T-helper 2 cell treated with Interferon-gamma antibody and Interleukin-4, amounts not matched to agents 5 μg/mL and 100 μg/mL, for 36 hours (primary cell): ENCODE results near the gene MX1.
A peak's percentile ranks its signal among the peaks of the same experiment; 100 is the strongest.
"Not testable (repeated sequence)": the region's sequence is repeated elsewhere in the genome, so short reads cannot be mapped to it uniquely, and the experiment has no call there.

ENCODE experiments used
- DNase-seq: peaks from one replicate; pipeline ENCODE4 v3.0.0; 2021; ENCODE audit warnings: low spot score
- H3K27ac Mint-ChIP-seq: one replicate; pipeline ENCODE4 v1.8.0; 2021; ENCODE audit warnings: mild to moderate bottlenecking, mixed read lengths
- H3K27me3 Mint-ChIP-seq: one replicate; pipeline ENCODE4 v1.8.0; 2021; ENCODE audit warnings: low read depth, mixed read lengths
- H3K36me3 Mint-ChIP-seq: one replicate; pipeline ENCODE4 v1.8.0; 2021; ENCODE audit warnings: low read depth, mixed read lengths
- H3K4me1 Mint-ChIP-seq: one replicate; pipeline ENCODE4 v1.8.0; 2021; ENCODE audit warnings: low read depth, mixed read lengths
- H3K4me3 Mint-ChIP-seq: one replicate; pipeline ENCODE4 v1.8.0; 2022; ENCODE audit warnings: mild to moderate bottlenecking, moderate library complexity, mixed read lengths
- H3K9me3 Mint-ChIP-seq: one replicate; pipeline ENCODE4 v1.8.0; 2021; ENCODE audit warnings: mixed read lengths

MX1 gene

GRCh38 chr21:41418956-41419680 lies 6.9 kb upstream of the MX1 start:
- no peak overlapping the region for H3K4me3 Mint-ChIP-seq
- peaks cover 19% of the 10 kb centered on the region for H3K27me3 Mint-ChIP-seq
- H3K9me3 Mint-ChIP-seq: peaks cover 4% of the 10 kb centered on the region
- peaks cover 26% of the 10 kb centered on the region for H3K4me1 Mint-ChIP-seq
- H3K36me3 Mint-ChIP-seq: no peaks in the 10 kb centered on the region
- H3K27ac Mint-ChIP-seq: peak overlapping the region; percentile 27
- DNase-seq: no peak

- peak; percentile 24 for DNase-seq
- Mint-ChIP-seq H3K9me3 (peaks cover 4% of the 10 kb centered on the region), H3K27me3 (peaks cover 11% of the 10 kb centered on the region), H3K4me3 (peak overlapping the region; percentile 87), H3K27ac (peak overlapping the region; percentile 79), H3K36me3 (no peaks in the 10 kb centered on the region), H3K4me1 (peaks cover 36% of the 10 kb centered on the region)
These were observed 5.8 kb upstream of the MX1 start for GRCh38 chr21:41419921-41420862.

GRCh38 chr21:41420998-41421397 lies 5.0 kb upstream of the MX1 start:
- Mint-ChIP-seq H3K4me3 (peak overlapping the region; percentile 87), H3K27ac (peak overlapping the region; percentile 79), H3K4me1 (peaks cover 41% of the 10 kb centered on the region)
- not testable (repeated sequence) for H3K36me3 Mint-ChIP-seq, DNase-seq, H3K9me3 Mint-ChIP-seq, H3K27me3 Mint-ChIP-seq

- H3K36me3 Mint-ChIP-seq: peaks cover 8% of the 10 kb centered on the region
- no peaks in the 10 kb centered on the region for H3K9me3 Mint-ChIP-seq
- H3K4me3 Mint-ChIP-seq: no peak overlapping the region
- H3K27me3 Mint-ChIP-seq: no peaks in the 10 kb centered on the region
- peaks cover 47% of the 10 kb centered on the region for H3K4me1 Mint-ChIP-seq
- no peak for DNase-seq
- peak overlapping the region; percentile 2 for H3K27ac Mint-ChIP-seq
These were observed 3.3 kb upstream of the MX1 start for GRCh38 chr21:41422546-41423304.

- H3K27ac Mint-ChIP-seq: peak overlapping the region; percentile 98
- not testable (repeated sequence) for H3K27me3 Mint-ChIP-seq, H3K4me3 Mint-ChIP-seq, H3K9me3 Mint-ChIP-seq, DNase-seq
- peaks cover 52% of the 10 kb centered on the region for H3K4me1 Mint-ChIP-seq
- H3K36me3 Mint-ChIP-seq: peaks cover 13% of the 10 kb centered on the region
These were observed 2.8 kb upstream of the MX1 start for GRCh38 chr21:41423305-41423636.

- peak overlapping the region; percentile 98 for H3K27ac Mint-ChIP-seq
- peaks cover 62% of the 10 kb centered on the region for H3K4me1 Mint-ChIP-seq
- H3K4me3 Mint-ChIP-seq: peak overlapping the region; percentile 96
- peaks cover 29% of the 10 kb centered on the region for H3K36me3 Mint-ChIP-seq
- DNase-seq: no peak
- H3K9me3 Mint-ChIP-seq: no peaks in the 10 kb centered on the region
- H3K27me3 Mint-ChIP-seq: no peaks in the 10 kb centered on the region
These were observed 468 bp upstream of the MX1 start for GRCh38 chr21:41425588-41425953.

GRCh38 chr21:41426676-41427404 lies 801 bp downstream of the MX1 start:
- no peak for DNase-seq
- Mint-ChIP-seq H3K27ac (peak overlapping the region; percentile 98), H3K27me3 (no peaks in the 10 kb centered on the region), H3K4me3 (peak overlapping the region; percentile 96), H3K9me3 (no peaks in the 10 kb centered on the region), H3K4me1 (peaks cover 56% of the 10 kb centered on the region), H3K36me3 (peaks cover 38% of the 10 kb centered on the region)

GRCh38 chr21:41427556-41427955 lies 1.5 kb downstream of the MX1 start:
- H3K9me3 Mint-ChIP-seq: no peaks in the 10 kb centered on the region
- no peaks in the 10 kb centered on the region for H3K27me3 Mint-ChIP-seq
- peak overlapping the region; percentile 96 for H3K4me3 Mint-ChIP-seq
- peaks cover 45% of the 10 kb centered on the region for H3K36me3 Mint-ChIP-seq
- H3K27ac Mint-ChIP-seq: peak overlapping the region; percentile 82
- peaks cover 50% of the 10 kb centered on the region for H3K4me1 Mint-ChIP-seq
- DNase-seq: no peak

- Mint-ChIP-seq H3K4me1 (peaks cover 49% of the 10 kb centered on the region), H3K27me3 (no peaks in the 10 kb centered on the region), H3K27ac (peak overlapping the region; percentile 82), H3K9me3 (peaks cover 5% of the 10 kb centered on the region), H3K4me3 (peak overlapping the region; percentile 96), H3K36me3 (peaks cover 53% of the 10 kb centered on the region)
- DNase-seq: no peak
These were observed 2.3 kb downstream of the MX1 start for GRCh38 chr21:41428311-41428710.

GRCh38 chr21:41428847-41429246 lies 2.8 kb downstream of the MX1 start:
- DNase-seq: no peak
- Mint-ChIP-seq H3K4me3 (no peak overlapping the region), H3K36me3 (peaks cover 58% of the 10 kb centered on the region), H3K27ac (no peak overlapping the region), H3K27me3 (no peaks in the 10 kb centered on the region), H3K4me1 (peaks cover 44% of the 10 kb centered on the region), H3K9me3 (peaks cover 8% of the 10 kb centered on the region)

- no peak for DNase-seq
- H3K4me3 Mint-ChIP-seq: peak overlapping the region; percentile 15
- H3K36me3 Mint-ChIP-seq: peaks cover 63% of the 10 kb centered on the region
- H3K9me3 Mint-ChIP-seq: peaks cover 12% of the 10 kb centered on the region
- peaks cover 39% of the 10 kb centered on the region for H3K4me1 Mint-ChIP-seq
- peak overlapping the region; percentile 20 for H3K27ac Mint-ChIP-seq
- H3K27me3 Mint-ChIP-seq: no peaks in the 10 kb centered on the region
These were observed 3.3 kb downstream of the MX1 start for GRCh38 chr21:41429305-41429704.

GRCh38 chr21:41429925-41430491 lies 4.0 kb downstream of the MX1 start:
- DNase-seq: no peak
- H3K27me3 Mint-ChIP-seq: no peaks in the 10 kb centered on the region
- peak overlapping the region; percentile 6 for H3K27ac Mint-ChIP-seq
- H3K4me1 Mint-ChIP-seq: peaks cover 34% of the 10 kb centered on the region
- peak overlapping the region; percentile 11 for H3K4me3 Mint-ChIP-seq
- H3K9me3 Mint-ChIP-seq: peaks cover 19% of the 10 kb centered on the region
- H3K36me3 Mint-ChIP-seq: peaks cover 70% of the 10 kb centered on the region
